HepG2 (cell line): Measurements from ENCODE around the gene ZNF606. TPM values are rescaled to one million over a fixed set of nuclear protein-coding genes. Genes with fewer than 3 reads are reported as not detected.

ENCODE experiments used
- BRCA1 ChIP-seq: sonication (generic); formaldehyde crosslinking; IDR thresholded peaks from 2 replicates; pipeline ENCODE4 v1.4.0; 2020; ENCODE audit warnings: missing genetic modification reagents
- CBX1 ChIP-seq: IDR thresholded peaks from one replicate; pipeline ENCODE4 v1.6.1; 2016; ENCODE audit warnings: antibody characterized with exemption, low read depth
- CSRNP2 ChIP-seq: sonication (generic); formaldehyde crosslinking; conservative IDR thresholded peaks from 2 replicates; pipeline ENCODE4 v1.8.0; 2022; ENCODE audit warnings: low read depth, missing genetic modification reagents
- ETV6 ChIP-seq: sonication (generic); formaldehyde crosslinking; conservative IDR thresholded peaks from 2 replicates; pipeline ENCODE4 v1.4.0; 2020; ENCODE audit warnings: missing genetic modification reagents
- FOXJ3 ChIP-seq: sonication (generic); formaldehyde crosslinking; IDR thresholded peaks from 2 replicates; pipeline ENCODE4 v1.4.0; 2020; ENCODE audit warnings: missing genetic modification reagents, mild to moderate bottlenecking, borderline replicate concordance
- FOXK2 ChIP-seq: fragments of 450-650 bp; IDR thresholded peaks from 2 replicates; pipeline ENCODE4 v1.6.1; 2016
- HOXA3 ChIP-seq: sonication (generic); formaldehyde crosslinking; IDR thresholded peaks from 2 replicates; pipeline ENCODE4 v1.5.0; 2020; ENCODE audit warnings: missing genetic modification reagents
- NKX3-1 ChIP-seq: sonication (generic); formaldehyde crosslinking; IDR thresholded peaks from 2 replicates; pipeline ENCODE4 v1.5.0; 2020; ENCODE audit warnings: missing genetic modification reagents
- NONO ChIP-seq, 2 experiments: fragments of 450-650 bp in 1 of 2; sonication (generic) in 1 of 2; formaldehyde crosslinking in 1 of 2; IDR thresholded peaks in 1 of 2; conservative IDR thresholded peaks in 1 of 2; 2 replicates each; pipeline versions ENCODE4 v1.6.1 to v1.8.0; 2017 to 2022; ENCODE audit warnings: mild to moderate bottlenecking in 1 of 2, missing genetic modification reagents in 1 of 2, moderate library complexity in 1 of 2
- NRL ChIP-seq: sonication (generic); formaldehyde crosslinking; IDR thresholded peaks from 2 replicates; pipeline ENCODE4 v1.5.0; 2020; ENCODE audit warnings: missing genetic modification reagents, mild to moderate bottlenecking, moderate library complexity, borderline replicate concordance
- REST ChIP-seq, 2 experiments: IDR thresholded peaks; 2 replicates each; pipeline ENCODE4 v1.6.1; 2011 to 2012; ENCODE audit warnings: low read length in 2 of 2, borderline replicate concordance in 1 of 2, low read depth in 1 of 2, mild to moderate bottlenecking in 1 of 2, moderate library complexity in 1 of 2
- ZNF484 ChIP-seq: sonication (generic); formaldehyde crosslinking; IDR thresholded peaks from 2 replicates; pipeline ENCODE4 v1.5.1; 2020; ENCODE audit warnings: mild to moderate bottlenecking, low read depth, missing genetic modification reagents, borderline replicate concordance
- ZNF557 ChIP-seq: sonication (generic); formaldehyde crosslinking; IDR thresholded peaks from 2 replicates; pipeline ENCODE4 v1.4.0; 2020; ENCODE audit warnings: missing genetic modification reagents
- ZNF616 ChIP-seq: sonication (generic); formaldehyde crosslinking; IDR thresholded peaks from 2 replicates; pipeline ENCODE4 v1.5.0; 2020; ENCODE audit warnings: low read depth, mild to moderate bottlenecking, missing genetic modification reagents
- ZNF777 ChIP-seq: sonication (generic); formaldehyde crosslinking; IDR thresholded peaks from 2 replicates; pipeline ENCODE4 v1.4.0; 2020; ENCODE audit warnings: missing genetic modification reagents
- polyA plus RNA-seq, 8 experiments: library from polyadenylated mRNA; depleted of rRNA in 3 of 8; stranded (reverse) in 7 of 8; unstranded in 1 of 8; fragments of >200 nt; fragmentation: Illumina TruSeq in 4 of 8; extraction: Trizol in 4 of 8; gene quantifications; 2 replicates each; pipeline versions ENCODE4 v1.2.1 to v1.2.3, GENCODE V29; 2011 to 2016; ENCODE audit warnings: low read depth in 4 of 8, missing spikeins in 1 of 8, mixed read lengths in 1 of 8; ENCODE audit not compliant: insufficient read depth in 1 of 8
- total RNA-seq, 5 experiments: library from RNA; depleted of rRNA; stranded (reverse); fragments of >200 nt; fragmentation: Illumina TruSeq; extraction: Trizol; gene quantifications; 2 replicates each; pipeline ENCODE4 v1.2.3, GENCODE V29; 2016; ENCODE audit warnings: low read depth in 1 of 5
- TF ChIP-seq, protein P1 (sequence below): sonication (generic); formaldehyde crosslinking; conservative IDR thresholded peaks from 2 replicates; pipeline ENCODE4 v1.4.0; 2020; ENCODE audit warnings: missing genetic modification reagents
- TF ChIP-seq, protein P2 (sequence below): sonication (generic); formaldehyde crosslinking; IDR thresholded peaks from 2 replicates; pipeline ENCODE4 v1.9.0; 2021; ENCODE audit warnings: missing genetic modification reagents, borderline replicate concordance
- TF ChIP-seq, protein P3 (sequence below): sonication (generic); formaldehyde crosslinking; IDR thresholded peaks from 2 replicates; pipeline ENCODE4 v1.4.0; 2020; ENCODE audit warnings: missing genetic modification reagents, low read depth, mild to moderate bottlenecking, borderline replicate concordance

The ZNF606 gene
- total and polyA plus RNA-seq, 2 of the 13 experiments (the other 11 are each of a cell fraction or from before 2014, with no cell fraction given): 4.2 to 14.8 TPM

DNA sequence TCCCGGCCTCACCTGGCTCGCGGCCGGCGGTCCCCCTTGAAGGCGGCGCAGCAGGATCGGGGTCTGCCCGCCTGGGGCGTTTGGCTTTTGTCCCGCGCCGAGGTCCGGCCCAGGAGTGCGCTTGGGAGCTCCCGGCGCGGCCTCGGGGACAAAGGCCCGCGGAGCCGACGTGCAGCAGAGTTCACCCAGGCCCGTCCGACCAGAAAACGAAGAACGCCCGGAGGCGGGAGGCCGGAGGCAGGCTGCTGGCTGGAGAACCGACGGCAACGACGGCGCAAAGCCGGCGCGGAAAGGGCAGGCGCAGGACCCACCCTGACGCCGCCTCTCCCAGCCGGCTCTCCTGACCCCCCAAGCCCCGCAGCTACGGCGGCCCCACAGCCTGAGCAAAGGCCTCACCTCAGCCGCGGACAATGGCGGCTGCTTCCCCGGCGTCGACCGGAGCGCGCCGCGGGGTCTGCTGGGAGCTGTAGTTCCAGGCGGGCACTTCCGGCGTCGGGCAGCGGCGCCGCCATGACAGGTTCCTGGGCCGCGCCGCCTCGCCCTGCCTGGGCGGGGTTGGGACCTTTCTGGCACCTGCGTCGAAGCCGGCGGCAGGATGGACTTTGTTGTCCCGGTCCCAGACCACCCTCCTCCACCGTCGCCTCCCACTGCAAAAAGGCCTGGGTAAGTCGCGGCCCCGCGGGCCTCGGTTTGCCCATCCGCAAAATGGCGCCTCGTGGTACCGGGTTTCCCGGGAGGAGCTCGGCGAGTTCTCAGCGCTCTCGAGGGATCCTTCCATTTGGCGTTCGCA is at the start of gene ZNF606 (continued):
- TF ChIP-seq HOXA3 (CRISPR knock-in tag) (peak; percentile 98), NKX3-1 (CRISPR knock-in tag) (peak; percentile 17; the same call in 1 of the 2 replicates), ZNF557 (CRISPR knock-in tag) (no peak; the same call in 1 of the 2 replicates), CBX1 (no peak), BRCA1 (CRISPR knock-in tag) (peak; percentile 84; the same call in 1 of the 2 replicates), CSRNP2 (no peak), FOXJ3 (no peak), ZNF777 (CRISPR knock-in tag) (peak; percentile 97), NONO (IDR thresholded peaks at IDR 0.05) (no peak), NONO (CRISPR knock-in tag; conservative IDR thresholded peaks at IDR 0.05) (peak; percentile 75), FOXK2 (no peak), ZNF616 (0 out of 2 replicates have a peak, but pooled peaks have one; percentile 28), ZNF484 (CRISPR knock-in tag) (no peak), NRL (peak; percentile 22; the same call in 1 of the 2 replicates), REST (IDR thresholded peaks at IDR 0.05; ENCODE audit: borderline replicate concordance in 1 of 2, low read depth in 1 of 2, low read length in 2 of 2) (0 out of 4 replicates have a peak, but pooled peaks of 1 of the 2 experiments have one; percentile 10), ETV6 (CRISPR knock-in tag) (peak; percentile 75)
- TF ChIP-seq, protein P1, sequence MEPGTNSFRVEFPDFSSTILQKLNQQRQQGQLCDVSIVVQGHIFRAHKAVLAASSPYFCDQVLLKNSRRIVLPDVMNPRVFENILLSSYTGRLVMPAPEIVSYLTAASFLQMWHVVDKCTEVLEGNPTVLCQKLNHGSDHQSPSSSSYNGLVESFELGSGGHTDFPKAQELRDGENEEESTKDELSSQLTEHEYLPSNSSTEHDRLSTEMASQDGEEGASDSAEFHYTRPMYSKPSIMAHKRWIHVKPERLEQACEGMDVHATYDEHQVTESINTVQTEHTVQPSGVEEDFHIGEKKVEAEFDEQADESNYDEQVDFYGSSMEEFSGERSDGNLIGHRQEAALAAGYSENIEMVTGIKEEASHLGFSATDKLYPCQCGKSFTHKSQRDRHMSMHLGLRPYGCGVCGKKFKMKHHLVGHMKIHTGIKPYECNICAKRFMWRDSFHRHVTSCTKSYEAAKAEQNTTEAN (CRISPR knock-in tag): peak; percentile 65; the same call in 1 of the 2 replicates
- TF ChIP-seq, protein P2, sequence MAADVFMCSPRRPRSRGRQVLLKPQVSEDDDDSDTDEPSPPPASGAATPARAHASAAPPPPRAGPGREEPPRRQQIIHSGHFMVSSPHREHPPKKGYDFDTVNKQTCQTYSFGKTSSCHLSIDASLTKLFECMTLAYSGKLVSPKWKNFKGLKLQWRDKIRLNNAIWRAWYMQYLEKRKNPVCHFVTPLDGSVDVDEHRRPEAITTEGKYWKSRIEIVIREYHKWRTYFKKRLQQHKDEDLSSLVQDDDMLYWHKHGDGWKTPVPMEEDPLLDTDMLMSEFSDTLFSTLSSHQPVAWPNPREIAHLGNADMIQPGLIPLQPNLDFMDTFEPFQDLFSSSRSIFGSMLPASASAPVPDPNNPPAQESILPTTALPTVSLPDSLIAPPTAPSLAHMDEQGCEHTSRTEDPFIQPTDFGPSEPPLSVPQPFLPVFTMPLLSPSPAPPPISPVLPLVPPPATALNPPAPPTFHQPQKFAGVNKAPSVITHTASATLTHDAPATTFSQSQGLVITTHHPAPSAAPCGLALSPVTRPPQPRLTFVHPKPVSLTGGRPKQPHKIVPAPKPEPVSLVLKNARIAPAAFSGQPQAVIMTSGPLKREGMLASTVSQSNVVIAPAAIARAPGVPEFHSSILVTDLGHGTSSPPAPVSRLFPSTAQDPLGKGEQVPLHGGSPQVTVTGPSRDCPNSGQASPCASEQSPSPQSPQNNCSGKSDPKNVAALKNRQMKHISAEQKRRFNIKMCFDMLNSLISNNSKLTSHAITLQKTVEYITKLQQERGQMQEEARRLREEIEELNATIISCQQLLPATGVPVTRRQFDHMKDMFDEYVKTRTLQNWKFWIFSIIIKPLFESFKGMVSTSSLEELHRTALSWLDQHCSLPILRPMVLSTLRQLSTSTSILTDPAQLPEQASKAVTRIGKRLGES: no peak
- TF ChIP-seq, protein P3, sequence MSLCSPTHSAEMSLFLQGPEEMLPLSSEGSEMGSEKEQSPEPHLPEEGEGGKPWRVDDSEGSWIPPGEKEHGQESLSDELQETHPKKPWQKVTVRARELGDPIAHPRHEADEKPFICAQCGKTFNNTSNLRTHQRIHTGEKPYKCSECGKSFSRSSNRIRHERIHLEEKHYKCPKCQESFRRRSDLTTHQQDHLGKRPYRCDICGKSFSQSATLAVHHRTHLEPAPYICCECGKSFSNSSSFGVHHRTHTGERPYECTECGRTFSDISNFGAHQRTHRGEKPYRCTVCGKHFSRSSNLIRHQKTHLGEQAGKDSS (CRISPR knock-in tag): no peak
